ENCODE measurements around the gene KCND1. TPM values are rescaled to one million over a fixed set of nuclear protein-coding genes. Genes with fewer than 3 reads are reported as not detected.

Gene KCND1
- 0.28 and 1.0 TPM in 2 replicates for total RNA-seq

DNA sequence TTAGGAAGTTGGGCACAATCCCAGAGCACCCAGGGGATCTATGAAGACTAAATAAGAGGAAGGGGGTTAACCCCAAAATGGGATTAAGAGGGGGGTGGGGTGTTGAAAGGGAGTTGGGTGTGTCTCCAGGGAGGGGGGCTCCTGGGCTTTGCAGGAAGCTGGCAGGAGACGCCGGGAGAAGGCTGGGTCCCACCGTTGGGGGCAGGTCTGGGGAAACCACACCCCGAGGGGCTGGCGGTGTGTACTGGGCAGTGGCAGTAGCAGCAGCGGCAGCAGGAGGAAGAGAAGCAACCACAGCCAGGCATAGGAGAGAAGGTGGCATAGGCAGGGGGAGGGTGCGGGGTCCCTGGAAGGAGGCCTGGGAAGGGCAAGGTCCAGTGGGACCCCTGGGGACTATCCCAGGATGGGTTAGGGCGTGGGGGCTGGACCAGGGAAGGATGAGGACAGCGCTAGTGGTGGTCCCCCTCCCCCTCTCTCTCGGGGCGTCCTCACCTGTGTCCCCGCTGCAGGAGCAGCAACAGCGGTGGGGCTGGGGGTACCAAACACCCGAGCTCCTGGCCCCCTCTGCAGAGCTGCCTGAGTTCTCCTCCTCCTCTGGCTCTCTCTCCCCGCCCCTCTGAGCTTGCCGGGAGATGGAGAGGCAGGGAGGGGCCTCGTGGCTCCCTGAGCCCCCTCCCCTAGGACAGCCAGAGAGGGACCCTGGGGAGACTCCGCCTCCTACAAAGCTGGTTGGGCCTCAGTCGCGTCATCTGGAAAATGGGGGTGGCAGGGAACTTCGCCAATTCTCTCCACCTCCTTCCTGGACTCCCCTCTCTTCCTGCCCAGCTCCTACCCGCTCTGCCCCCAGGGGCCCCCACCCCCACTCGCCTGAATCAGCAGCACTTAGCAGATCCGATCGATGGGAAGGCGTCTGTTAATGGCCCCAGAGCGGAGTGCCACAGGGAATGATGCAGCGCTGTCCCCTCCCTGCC, at the start of gene KCND1:
Gene KCND1, minus strand, starts transcription at position 596 of the 971 bp plus-strand sequence. CDS start 1,573 bp downstream, outside the sequence.

DNA sequence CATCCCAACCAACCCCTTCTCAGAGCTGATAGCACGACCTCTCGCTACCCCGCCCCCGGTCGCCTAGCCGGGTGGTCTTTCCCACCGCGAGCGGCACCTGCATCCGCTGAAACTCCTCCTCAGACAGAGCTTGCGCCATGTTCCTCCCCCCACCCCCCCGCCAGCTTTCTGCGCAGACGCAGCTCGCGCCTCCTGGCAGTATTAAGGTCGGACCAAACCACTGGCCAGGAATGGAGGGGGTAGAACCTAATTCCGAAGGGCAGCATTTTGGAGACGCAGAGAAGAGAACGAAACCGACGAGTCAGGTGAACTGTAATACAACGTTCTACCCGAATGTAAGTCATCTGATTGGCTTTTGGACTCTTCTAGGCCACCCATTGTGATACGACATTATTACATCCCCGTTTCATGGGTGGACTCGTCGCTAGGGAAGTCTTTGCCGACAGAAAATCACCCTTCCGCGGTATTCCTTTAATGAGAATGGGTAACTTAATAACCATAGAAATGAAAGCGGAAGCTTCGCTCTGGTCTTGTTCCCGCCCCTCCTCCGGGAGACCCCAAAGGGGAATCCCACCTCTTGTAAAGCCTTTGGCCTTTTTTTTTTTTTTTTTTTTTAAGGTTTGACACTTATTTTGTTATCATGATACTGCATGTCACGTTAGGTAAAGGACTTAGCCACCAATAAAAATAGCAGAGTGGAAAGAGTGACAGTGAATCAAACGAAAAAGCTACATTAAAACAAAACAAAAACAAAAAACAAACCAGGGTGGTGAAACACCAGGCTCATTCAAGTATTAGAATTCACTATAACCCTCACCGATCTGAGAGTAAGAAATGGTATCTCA, 30.7 kb upstream of the KCND1 start, which contains the start of gene GRIPAP1:
Gene GRIPAP1, minus strand, starts transcription at position 174 of the 845 bp plus-strand sequence. Its CDS starts 35 bp downstream, at position 139.

DNA sequence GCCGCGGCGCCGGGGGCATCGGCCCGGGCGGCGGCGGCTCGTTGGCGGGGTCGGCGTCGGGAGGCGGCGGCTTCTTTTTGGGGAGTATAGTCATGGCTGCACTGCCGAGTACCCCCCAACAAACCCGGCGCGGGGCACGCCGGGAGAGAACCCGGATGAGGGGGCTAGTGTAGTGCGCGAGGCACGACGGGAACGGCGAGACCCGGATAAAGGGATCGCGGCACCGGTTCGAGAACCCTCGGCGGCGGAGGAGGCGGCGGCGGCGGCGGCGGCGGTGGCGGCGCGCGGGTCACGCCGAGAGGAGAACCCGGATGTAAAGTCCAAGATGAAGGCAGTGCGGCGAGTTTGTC, 14.2 kb downstream of the KCND1 start, which contains the start of gene OTUD5:
Gene OTUD5, minus strand, starts transcription at position 131 of the 350 bp plus-strand sequence. Its CDS starts 37 bp downstream, at position 94.

DNA sequence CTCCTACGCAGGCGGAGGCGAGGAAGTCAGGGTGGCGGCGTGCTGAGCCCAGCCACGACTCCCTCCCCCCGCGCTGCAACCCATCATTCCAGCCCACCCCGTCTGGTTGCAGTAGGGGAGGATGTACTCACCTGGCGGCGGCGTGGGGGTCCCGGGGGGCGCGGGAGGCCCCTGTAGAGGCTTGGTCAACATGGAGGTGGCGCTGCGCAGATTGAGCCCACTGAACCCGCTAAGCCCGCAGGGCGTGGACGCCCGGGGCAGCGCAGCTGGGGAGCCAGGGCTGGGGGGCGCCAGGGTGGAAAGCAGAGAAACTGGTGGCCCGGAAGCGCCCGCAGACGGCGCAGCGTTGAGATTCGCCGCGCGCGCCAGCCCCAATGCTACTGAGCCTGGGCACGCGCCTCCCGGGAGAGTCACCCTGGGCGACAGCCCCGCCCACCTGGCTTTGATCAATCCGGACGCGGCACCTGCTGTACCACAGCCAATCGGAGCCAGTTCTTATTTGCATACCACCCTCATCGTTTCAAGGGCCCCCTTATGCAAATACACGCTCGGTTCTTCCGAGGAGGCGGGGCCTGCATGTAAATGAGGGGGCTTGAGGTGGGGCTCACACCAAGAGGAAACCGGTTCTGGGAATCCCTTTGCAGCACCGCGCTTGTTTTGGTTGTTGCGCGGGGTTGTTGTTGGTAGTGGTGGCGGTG, 52.9 kb downstream of the KCND1 start, which contains the start of gene PIM2:
Gene PIM2, minus strand, starts transcription at position 382 of the 698 bp plus-strand sequence. Its CDS starts 190 bp downstream, at position 192.

DNA sequence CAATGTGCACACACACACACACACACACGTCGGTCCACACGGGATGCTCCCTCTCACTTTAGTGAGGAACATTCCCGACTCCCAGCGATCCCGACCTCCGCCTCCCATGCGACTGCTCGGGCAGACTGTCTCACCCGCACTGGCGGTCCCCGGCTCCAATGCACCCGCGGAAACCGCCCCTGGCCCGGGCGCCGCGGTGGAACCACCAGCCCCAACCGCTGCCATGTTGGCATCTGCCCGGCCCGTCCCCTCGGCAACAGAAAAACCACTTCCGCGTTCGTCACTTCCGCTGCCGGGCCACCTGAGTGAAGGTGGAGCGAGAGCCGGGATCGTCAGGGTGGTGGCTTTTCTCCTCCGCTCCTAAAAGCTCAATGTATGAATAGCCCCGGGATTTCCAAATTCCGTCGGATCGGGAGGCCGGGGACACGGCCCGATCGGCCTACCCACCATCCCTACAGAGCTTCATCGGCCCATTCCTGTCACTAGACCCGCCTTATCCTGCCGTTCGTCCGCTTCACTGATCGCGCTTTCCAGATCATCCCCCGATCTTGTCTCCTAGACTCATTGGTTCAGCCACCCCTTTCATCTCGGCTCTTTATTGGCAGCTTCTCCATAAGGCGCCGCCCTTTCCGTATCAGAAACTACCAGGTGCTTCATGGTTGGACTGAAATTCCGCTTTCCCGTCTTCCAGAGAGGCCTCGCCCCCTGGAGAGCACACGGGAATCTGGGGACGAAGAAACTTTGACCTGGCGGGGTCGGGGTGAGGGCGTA, 60.0 kb downstream of the KCND1 start, which contains the start of gene SLC35A2:
Gene SLC35A2, minus strand, starts transcription at position 235 of the 771 bp plus-strand sequence. Its CDS starts 10 bp downstream, at position 225.

Other genes starting within 250 kb of the KCND1 start
- gene GLOD5, start 210.1 kb downstream of the KCND1 start, total RNA-seq: not detected in 2 replicates
- not detected in 2 replicates for gene GATA1, start 185.3 kb downstream of the KCND1 start, total RNA-seq
- gene HDAC6, start 169.8 kb downstream of the KCND1 start, total RNA-seq: 16.8 and 25.5 TPM in 2 replicates
- gene ERAS, start 145.3 kb downstream of the KCND1 start, total RNA-seq: not detected in 2 replicates
- gene PCSK1N, start 136.2 kb downstream of the KCND1 start, total RNA-seq: 0.09 TPM in 1 of 2 replicates, not detected in the other
- gene TIMM17B, start 74.1 kb downstream of the KCND1 start, total RNA-seq: 23.1 and 28.7 TPM in 2 replicates
- 70.8 and 73.0 TPM in 2 replicates for gene PQBP1, start 73.9 kb downstream of the KCND1 start, total RNA-seq
- 10.5 and 12.1 TPM in 2 replicates for gene SLC35A2, start 60.2 kb downstream of the KCND1 start, total RNA-seq
- gene PIM2, start 52.8 kb downstream of the KCND1 start, total RNA-seq: 1.3 and 2.7 TPM in 2 replicates
- gene OTUD5, start 14.2 kb downstream of the KCND1 start, total RNA-seq: 28.0 and 28.6 TPM in 2 replicates
- gene GRIPAP1, start 30.4 kb upstream of the KCND1 start, total RNA-seq: 22.6 and 22.8 TPM in 2 replicates
- 23.3 and 24.2 TPM in 2 replicates for gene TFE3, start 71.5 kb upstream of the KCND1 start, total RNA-seq
- gene CCDC120, start 87.2 kb upstream of the KCND1 start, total RNA-seq: 0.09 and 0.28 TPM in 2 replicates
- gene PRAF2, start 102.2 kb upstream of the KCND1 start, total RNA-seq: 4.4 and 6.4 TPM in 2 replicates
- 36.3 and 43.1 TPM in 2 replicates for gene WDR45, start 108.0 kb upstream of the KCND1 start, total RNA-seq
- 17.8 and 20.6 TPM in 2 replicates for gene GPKOW, start 151.9 kb upstream of the KCND1 start, total RNA-seq
- 0.85 and 1.4 TPM in 2 replicates for gene MAGIX, start 190.9 kb upstream of the KCND1 start, total RNA-seq
- 9.1 and 12.1 TPM in 2 replicates for gene PLP2, start 200.1 kb upstream of the KCND1 start, total RNA-seq
- 4.1 and 6.7 TPM in 2 replicates for gene PRICKLE3, start 214.5 kb upstream of the KCND1 start, total RNA-seq
- 0.14 and 0.18 TPM in 2 replicates for gene SYP, start 228.3 kb upstream of the KCND1 start, total RNA-seq

Data from smooth muscle cell of bladder (primary cell).